ENCODE results near the gene CCDC157.

Gene CCDC157

DNA sequence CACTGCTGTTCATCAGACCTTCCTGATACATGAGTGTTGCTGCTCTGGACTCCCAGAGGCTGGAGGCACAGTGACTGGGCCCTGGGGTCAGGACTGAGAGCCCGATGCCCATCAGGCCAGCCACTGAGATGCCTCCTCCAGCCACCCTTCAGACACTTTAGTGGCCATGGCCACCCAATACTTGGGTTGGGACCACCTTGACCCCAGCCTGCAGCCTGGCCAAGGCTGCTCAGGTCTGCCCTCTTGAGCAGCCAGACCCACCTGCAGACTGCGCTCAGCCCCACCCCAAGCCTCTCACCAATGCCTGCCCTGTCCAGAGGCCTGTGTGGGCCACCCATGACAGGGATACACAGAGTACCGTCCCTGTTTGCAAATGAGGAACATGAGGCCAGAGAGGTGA, 26.3 kb downstream of the CCDC157 start:
- Histone ChIP-seq H4K91ac (ENCODE audit: low read length) (no peak overlapping the region), H3K79me1 (replicated peaks; ENCODE audit: low read length, poor library complexity, severe bottlenecking) (peaks cover 25% of the 10 kb centered on the region), H3K4me2 (ENCODE audit: low read length, poor library complexity, severe bottlenecking) (no peak overlapping the region), H2AK5ac (ENCODE audit: low read length, severe bottlenecking) (no peak overlapping the region), H4K8ac (ENCODE audit: low read length) (no peak overlapping the region), H3K14ac (ENCODE audit: low read length in 2 of 2) (no peak overlapping the region), H3K4me1 (ENCODE audit: control insufficient read depth, insufficient read depth, low read depth, low read length) (peaks cover 15% of the 10 kb centered on the region), H3K9me3 (ENCODE audit: control insufficient read depth, low read length) (no peaks in the 10 kb centered on the region), H2BK12ac (ENCODE audit: low read length in 2 of 2) (no peak overlapping the region), H3K4ac (ENCODE audit: low read depth in 1 of 2, low read length in 2 of 2) (no peak overlapping the region), H2BK120ac (ENCODE audit: low read depth, low read length) (no peak overlapping the region), H3K18ac (ENCODE audit: low read depth in 1 of 2, low read length in 2 of 2) (no peak overlapping the region), H2AFZ (ENCODE audit: low read depth, low read length) (no peak overlapping the region), H3K27ac (ENCODE audit: low read length, poor library complexity, severe bottlenecking) (no peak overlapping the region), H3K23ac (ENCODE audit: low read length in 2 of 2) (no peak overlapping the region), H2BK15ac (ENCODE audit: low read depth, poor library complexity, severe bottlenecking) (no peak overlapping the region), H2BK5ac (ENCODE audit: low read depth, low read length, poor library complexity, severe bottlenecking) (no peak overlapping the region), H3K36me3 (ENCODE audit: control insufficient read depth in 1 of 2, insufficient read depth in 2 of 2, low read depth in 1 of 2, low read length in 2 of 2) (peaks cover 54 to 62% of the 10 kb centered on the region in 2 experiments), H3K4me3 (ENCODE audit: insufficient read depth in 1 of 2, low read depth in 1 of 2, low read length in 2 of 2) (no peak overlapping the region), H3K27me3 (ENCODE audit: control insufficient read depth in 1 of 2, insufficient read depth in 1 of 2, low read length in 2 of 2) (no peaks in the 10 kb centered on the region), H3K9ac (ENCODE audit: low read length) (no peak overlapping the region)
- no peak for DNase-seq
- 87% methylated on average over 3 of the region's 3 CpGs for WGBS

- Histone ChIP-seq H3K4ac (ENCODE audit: low read depth in 1 of 2, low read length in 2 of 2) (no peak overlapping the region), H3K9me3 (ENCODE audit: control insufficient read depth, low read length) (peaks cover 4% of the 10 kb centered on the region)
- no peak for DNase-seq
Observed at GRCh38 chr22:30385942-30386341, 29.1 kb downstream of the CCDC157 start.

DNA sequence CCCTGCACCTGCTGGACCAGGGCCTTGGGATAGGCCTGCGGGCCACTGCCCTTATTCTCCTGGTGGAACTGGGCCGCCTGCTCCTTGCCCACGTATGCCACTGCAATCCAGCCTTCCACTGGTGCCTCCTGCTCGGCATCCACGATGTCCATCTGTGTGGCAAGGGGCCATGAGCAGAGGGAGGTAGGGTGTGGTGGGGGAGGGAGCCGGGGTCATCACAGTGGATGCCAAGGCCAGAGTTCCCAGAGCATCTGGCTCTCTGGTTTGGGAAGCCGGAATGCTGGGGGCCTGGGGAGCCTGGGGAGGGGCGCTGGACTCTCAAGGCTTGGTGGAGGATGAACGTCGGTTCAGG, 29.8 kb downstream of the CCDC157 start:
- H3K9me3 ChIP-seq (ENCODE audit: control insufficient read depth, low read length): peaks cover 7% of the 10 kb centered on the region
- H2AK5ac ChIP-seq (ENCODE audit: low read length, severe bottlenecking): no peak overlapping the region
- H3K14ac ChIP-seq (ENCODE audit: low read length in 2 of 2): peak overlapping the region in 1 of 2 experiments; percentile 69
- peaks cover 24 to 34% of the 10 kb centered on the region in 2 experiments for H3K36me3 ChIP-seq (ENCODE audit: control insufficient read depth in 1 of 2, insufficient read depth in 2 of 2, low read depth in 1 of 2, low read length in 2 of 2)
- WGBS: 35% methylated on average over 10 of the region's 10 CpGs
- H3K27ac ChIP-seq (ENCODE audit: low read length, poor library complexity, severe bottlenecking): no peak overlapping the region
- H3K4me1 ChIP-seq (ENCODE audit: control insufficient read depth, insufficient read depth, low read depth, low read length): peaks cover 16% of the 10 kb centered on the region
- peak overlapping the region; percentile 85 for H3K4me2 ChIP-seq (ENCODE audit: low read length, poor library complexity, severe bottlenecking)
- H3K23ac ChIP-seq (ENCODE audit: low read length in 2 of 2): no peak overlapping the region
- H2BK12ac ChIP-seq (ENCODE audit: low read length in 2 of 2): no peak overlapping the region
- H3K4ac ChIP-seq (ENCODE audit: low read depth in 1 of 2, low read length in 2 of 2): peak overlapping the region; percentile 43 to 63
- peak overlapping the region; percentile 89 for H3K9ac ChIP-seq (ENCODE audit: low read length)
- peak overlapping the region; percentile 19 for H2AFZ ChIP-seq (ENCODE audit: low read depth, low read length)
- H3K18ac ChIP-seq (ENCODE audit: low read depth in 1 of 2, low read length in 2 of 2): peak overlapping the region; percentile 16 to 99
- H3K4me3 ChIP-seq (ENCODE audit: insufficient read depth in 1 of 2, low read depth in 1 of 2, low read length in 2 of 2): peak overlapping the region; percentile 84 to 85
- H2BK120ac ChIP-seq (ENCODE audit: low read depth, low read length): peak overlapping the region; percentile 68
- DNase-seq: no peak
- peaks cover 25% of the 10 kb centered on the region for H3K79me1 ChIP-seq (replicated peaks; ENCODE audit: low read length, poor library complexity, severe bottlenecking)
- H4K8ac ChIP-seq (ENCODE audit: low read length): peak overlapping the region; percentile 0
- no peak overlapping the region for H4K91ac ChIP-seq (ENCODE audit: low read length)
- H2BK5ac ChIP-seq (ENCODE audit: low read depth, low read length, poor library complexity, severe bottlenecking): no peak overlapping the region
- H2BK15ac ChIP-seq (ENCODE audit: low read depth, poor library complexity, severe bottlenecking): no peak overlapping the region
- no peaks in the 10 kb centered on the region for H3K27me3 ChIP-seq (ENCODE audit: control insufficient read depth in 1 of 2, insufficient read depth in 1 of 2, low read length in 2 of 2)

More at GRCh38 chr22:30385942-30386341, 29.1 kb downstream of the CCDC157 start:
- no peak overlapping the region for H2BK12ac ChIP-seq (ENCODE audit: low read length in 2 of 2)
- no peak overlapping the region for H3K4me2 ChIP-seq (ENCODE audit: low read length, poor library complexity, severe bottlenecking)
- H3K23ac ChIP-seq (ENCODE audit: low read length in 2 of 2): no peak overlapping the region
- H3K14ac ChIP-seq (ENCODE audit: low read length in 2 of 2): no peak overlapping the region
- no peak overlapping the region for H4K8ac ChIP-seq (ENCODE audit: low read length)
- H2BK15ac ChIP-seq (ENCODE audit: low read depth, poor library complexity, severe bottlenecking): no peak overlapping the region
- no peak overlapping the region for H3K18ac ChIP-seq (ENCODE audit: low read depth in 1 of 2, low read length in 2 of 2)
- H2BK120ac ChIP-seq (ENCODE audit: low read depth, low read length): no peak overlapping the region
- WGBS: 92% methylated on average over 10 of the region's 10 CpGs
- H3K36me3 ChIP-seq (ENCODE audit: control insufficient read depth in 1 of 2, insufficient read depth in 2 of 2, low read depth in 1 of 2, low read length in 2 of 2): peaks cover 30 to 41% of the 10 kb centered on the region in 2 experiments
- peaks cover 25% of the 10 kb centered on the region for H3K79me1 ChIP-seq (replicated peaks; ENCODE audit: low read length, poor library complexity, severe bottlenecking)
- H3K4me3 ChIP-seq (ENCODE audit: insufficient read depth in 1 of 2, low read depth in 1 of 2, low read length in 2 of 2): peak overlapping the region in 1 of 2 experiments; percentile 84
- no peak overlapping the region for H2AFZ ChIP-seq (ENCODE audit: low read depth, low read length)
- no peak overlapping the region for H2AK5ac ChIP-seq (ENCODE audit: low read length, severe bottlenecking)
- no peak overlapping the region for H4K91ac ChIP-seq (ENCODE audit: low read length)
- H3K9ac ChIP-seq (ENCODE audit: low read length): peak overlapping the region; percentile 89
- no peak overlapping the region for H2BK5ac ChIP-seq (ENCODE audit: low read depth, low read length, poor library complexity, severe bottlenecking)
- no peaks in the 10 kb centered on the region for H3K27me3 ChIP-seq (ENCODE audit: control insufficient read depth in 1 of 2, insufficient read depth in 1 of 2, low read length in 2 of 2)
- peaks cover 13% of the 10 kb centered on the region for H3K4me1 ChIP-seq (ENCODE audit: control insufficient read depth, insufficient read depth, low read depth, low read length)
- H3K27ac ChIP-seq (ENCODE audit: low read length, poor library complexity, severe bottlenecking): no peak overlapping the region

- WGBS: 7% methylated on average over 26 of the region's 95 CpGs
- DNase-seq: peak; percentile 74
- Histone ChIP-seq H3K9ac (ENCODE audit: low read length) (peak within 1 kb of the TSS; percentile 89), H3K4me3 (ENCODE audit: insufficient read depth in 1 of 2, low read depth in 1 of 2, low read length in 2 of 2) (peak within 1 kb of the TSS; percentile 84 to 85), H3K4me1 (ENCODE audit: control insufficient read depth, insufficient read depth, low read depth, low read length) (peaks cover 18% of the 10 kb centered on the region), H3K27me3 (ENCODE audit: control insufficient read depth in 1 of 2, insufficient read depth in 1 of 2, low read length in 2 of 2) (no peaks in the 10 kb centered on the region), H2AFZ (ENCODE audit: low read depth, low read length) (peak within 1 kb of the TSS; percentile 80), H3K14ac (ENCODE audit: low read length in 2 of 2) (peak within 1 kb of the TSS in 1 of 2 experiments; percentile 69), H3K36me3 (ENCODE audit: control insufficient read depth in 1 of 2, insufficient read depth in 2 of 2, low read depth in 1 of 2, low read length in 2 of 2) (peaks cover 21 to 29% of the 10 kb centered on the region in 2 experiments), H3K27ac (ENCODE audit: low read length, poor library complexity, severe bottlenecking) (no peak within 1 kb of the TSS), H2BK5ac (ENCODE audit: low read depth, low read length, poor library complexity, severe bottlenecking) (no peak within 1 kb of the TSS), H3K9me3 (ENCODE audit: control insufficient read depth, low read length) (peaks cover 7% of the 10 kb centered on the region), H2BK12ac (ENCODE audit: low read length in 2 of 2) (peak within 1 kb of the TSS in 1 of 2 experiments; percentile 43), H4K91ac (ENCODE audit: low read length) (peak within 1 kb of the TSS; percentile 91), H4K8ac (ENCODE audit: low read length) (peak within 1 kb of the TSS; percentile 86), H3K79me1 (replicated peaks; ENCODE audit: low read length, poor library complexity, severe bottlenecking) (peaks cover 25% of the 10 kb centered on the region), H3K23ac (ENCODE audit: low read length in 2 of 2) (no peak within 1 kb of the TSS), H2BK15ac (ENCODE audit: low read depth, poor library complexity, severe bottlenecking) (peak within 1 kb of the TSS; percentile 68), H2AK5ac (ENCODE audit: low read length, severe bottlenecking) (no peak within 1 kb of the TSS), H3K4me2 (ENCODE audit: low read length, poor library complexity, severe bottlenecking) (peak within 1 kb of the TSS; percentile 85), H3K4ac (ENCODE audit: low read depth in 1 of 2, low read length in 2 of 2) (peak within 1 kb of the TSS; percentile 63 to 69), H2BK120ac (ENCODE audit: low read depth, low read length) (peak within 1 kb of the TSS; percentile 68), H3K18ac (ENCODE audit: low read depth in 1 of 2, low read length in 2 of 2) (peak within 1 kb of the TSS; percentile 90 to 99)
Observed at GRCh38 chr22:30386960-30387827, 30.4 kb downstream of the CCDC157 start, which contains the start of gene RNF215. RNF215 (minus strand) TSS chr22:30387411; CDS start chr22:30387313, 98 bp downstream.
